ENCODE results near the gene ACTN3.
"Not testable (repeated sequence)": the region's sequence is repeated elsewhere in the genome, so short reads cannot be mapped to it uniquely, and the experiment has no call there.

- TF ChIP-seq CTCF (conservative IDR thresholded peaks at IDR 0.05); ZFX (IDR thresholded peaks at IDR 0.05): not testable (repeated sequence)
These were observed 42.6 kb downstream of the ACTN3 start for GRCh38 chr11:66589315-66589714.
